MM.1S (cell line): ENCODE measurements around the gene VPS18.

ENCODE experiments used
- CTCF ChIP-seq: fragments of 300-600 bp; sonication (generic); IDR thresholded peaks from 2 replicates; pipeline ENCODE4 v1.5.1; 2016; ENCODE audit warnings: antibody characterized with exemption, low read length, mixed read lengths
- EZH2 ChIP-seq: fragments of 300-600 bp; sonication (generic); optimal IDR thresholded peaks from 2 replicates; pipeline ENCODE3; 2017; ENCODE audit warnings: low read depth, mild to moderate bottlenecking, antibody characterized with exemption, low read length, mixed read lengths

- TF ChIP-seq CTCF (no peak), EZH2 (no peak)
Measured at GRCh38 chr15:40940296-40940801, 46.1 kb downstream of the VPS18 start.
